ENCODE measurements around the gene QRICH2.
A peak's percentile ranks its signal among the peaks of the same experiment; 100 is the strongest.
"Not testable (repeated sequence)": the region's sequence is repeated elsewhere in the genome, so short reads cannot be mapped to it uniquely, and the experiment has no call there.

QRICH2 gene

DNA sequence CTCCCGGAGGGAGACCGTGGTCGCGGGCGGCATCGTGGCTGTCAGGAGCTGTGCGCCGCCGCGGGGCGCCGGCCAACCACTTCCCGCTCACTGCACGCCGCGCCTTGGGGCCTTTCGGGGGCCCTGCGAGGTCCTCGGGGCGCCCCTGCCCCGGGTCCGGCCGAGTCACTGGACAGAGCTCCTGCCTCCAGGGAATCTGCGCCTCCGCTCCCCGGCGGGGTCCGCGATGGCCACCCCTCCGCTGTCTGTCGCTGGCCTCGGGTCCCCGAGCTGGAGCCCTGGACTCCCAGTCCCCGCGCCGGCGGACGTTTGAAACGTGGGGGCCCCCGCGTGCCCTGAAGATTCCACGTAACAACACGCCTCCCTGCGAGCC is at the start of gene QRICH2:
QRICH2 (minus strand) TSS at position 311 of the 373 bp plus-strand sequence; CDS start at position 33, 278 bp downstream.
- DNase-seq: no peak

GRCh38 chr17:76357597-76358158 is 49.6 kb upstream of the QRICH2 start:
- no peak for DNase-seq

DNA sequence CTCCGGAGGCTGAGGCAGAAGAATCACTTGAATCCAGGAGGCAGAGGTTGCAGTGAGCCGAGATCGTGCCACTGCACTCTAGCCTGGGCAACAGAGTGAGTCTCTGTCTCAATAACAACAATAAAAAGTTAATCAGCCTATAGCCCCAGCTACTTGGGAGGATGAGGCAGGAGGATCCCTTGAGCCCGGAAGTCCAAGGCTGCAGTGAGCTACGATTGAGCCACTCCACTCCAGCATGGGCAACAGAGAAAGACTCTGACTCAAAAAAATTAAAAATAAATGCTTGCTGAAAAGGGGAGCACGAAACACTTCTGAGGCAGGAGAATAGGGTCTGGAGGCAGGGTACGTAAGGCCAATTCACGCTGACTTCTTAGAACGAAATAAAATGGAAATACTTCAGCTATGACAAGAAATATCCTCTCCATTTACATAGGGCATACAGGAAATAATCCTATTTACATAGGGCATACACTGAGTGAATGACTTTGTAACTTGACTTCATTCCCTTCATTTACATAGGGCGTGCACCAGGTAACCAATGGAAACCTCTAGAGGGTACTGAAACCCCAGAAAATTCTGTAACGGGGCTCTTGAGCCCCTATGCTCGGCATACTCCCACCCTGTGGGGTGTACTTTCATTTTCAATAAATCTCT is 48.9 kb upstream of the QRICH2 start:
- DNase-seq: no peak

DNA sequence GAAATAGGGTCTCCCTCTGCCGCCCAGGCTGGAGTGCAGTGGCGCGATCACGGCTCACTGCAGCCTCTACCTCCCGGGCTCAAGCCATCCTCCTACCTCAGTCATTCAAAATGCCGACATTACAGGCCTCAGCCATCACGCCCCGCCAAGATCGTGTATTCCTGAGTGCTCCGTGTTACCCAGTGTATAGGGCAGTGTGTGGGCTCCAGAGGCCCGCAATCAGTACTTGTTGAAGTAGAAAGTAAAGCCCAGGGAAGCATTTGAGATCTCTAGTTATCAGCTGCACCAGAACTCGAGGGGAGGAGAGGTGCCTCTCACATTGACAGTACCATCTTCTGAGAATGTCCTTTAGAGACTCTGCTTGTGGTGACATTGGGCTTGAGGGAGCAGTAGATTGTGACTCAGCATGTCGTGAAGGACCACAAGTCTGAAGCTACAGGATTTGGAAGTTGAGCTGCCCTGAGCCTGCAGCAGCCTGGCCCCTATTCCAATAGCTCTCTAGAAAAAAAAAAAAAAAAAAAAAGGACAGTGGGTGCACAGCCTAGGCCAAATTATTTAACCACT is 46.8 kb upstream of the QRICH2 start:
- no peak for DNase-seq

DNA sequence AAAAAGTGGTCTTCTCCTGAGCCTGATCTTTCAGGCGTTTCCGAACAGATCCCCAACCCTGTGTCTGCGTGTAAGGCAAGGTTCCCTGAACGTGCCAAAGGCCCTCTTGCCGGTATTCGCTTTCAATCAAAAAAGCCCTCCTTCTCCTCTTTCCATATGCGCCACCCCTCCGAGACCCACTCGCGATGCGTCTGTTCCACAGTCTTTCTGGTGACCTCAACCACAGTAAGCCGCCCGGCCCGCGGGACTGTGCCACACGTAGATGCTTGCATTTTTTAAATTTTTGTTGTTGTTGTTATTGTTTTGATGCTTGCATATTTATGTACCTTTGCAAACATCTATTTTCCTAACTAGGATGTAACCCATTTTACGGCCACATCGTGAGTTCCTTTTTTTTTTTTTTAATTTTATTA is 46.2 kb upstream of the QRICH2 start:
- DNase-seq: no peak

GRCh38 chr17:76353599-76354316 is 45.7 kb upstream of the QRICH2 start, which contains the start of gene PRPSAP1:
PRPSAP1 (minus strand) TSS chr17:76353916; CDS start chr17:76353703, 213 bp downstream.
- peak; percentile 76 for DNase-seq

DNA sequence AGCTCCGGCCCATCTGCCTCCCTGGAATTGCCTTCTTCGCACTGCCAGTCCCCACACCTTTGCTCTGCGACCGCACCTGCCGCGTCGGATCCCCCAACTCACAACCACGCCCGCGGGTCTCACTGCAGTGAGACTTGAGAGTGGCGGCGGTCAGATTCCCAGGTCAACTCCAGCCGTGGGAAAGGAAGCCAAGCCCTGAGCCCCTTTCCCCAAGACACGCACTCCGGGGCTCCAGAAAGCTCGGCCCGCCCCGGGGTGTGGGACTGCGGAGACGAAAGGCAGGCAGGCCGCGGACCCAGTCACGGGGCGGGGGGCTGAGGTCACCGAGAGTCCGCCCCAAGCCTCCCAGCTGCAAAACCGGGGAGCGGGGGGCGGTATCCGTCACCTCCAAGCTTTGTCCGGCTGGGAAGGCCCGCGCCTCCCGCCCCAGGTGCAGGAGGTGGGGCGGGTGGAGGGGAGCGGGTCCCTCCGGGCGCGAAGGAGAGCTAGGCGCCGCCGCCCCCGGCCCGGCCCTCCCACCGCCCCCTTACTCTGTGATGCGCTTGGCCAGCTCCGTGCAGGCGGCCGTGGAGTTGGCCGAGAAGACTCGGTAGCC is 45.0 kb upstream of the QRICH2 start:
- DNase-seq: peak; percentile 6

GRCh38 chr17:76351526-76352071 is 43.5 kb upstream of the QRICH2 start:
- DNase-seq: no peak

DNA sequence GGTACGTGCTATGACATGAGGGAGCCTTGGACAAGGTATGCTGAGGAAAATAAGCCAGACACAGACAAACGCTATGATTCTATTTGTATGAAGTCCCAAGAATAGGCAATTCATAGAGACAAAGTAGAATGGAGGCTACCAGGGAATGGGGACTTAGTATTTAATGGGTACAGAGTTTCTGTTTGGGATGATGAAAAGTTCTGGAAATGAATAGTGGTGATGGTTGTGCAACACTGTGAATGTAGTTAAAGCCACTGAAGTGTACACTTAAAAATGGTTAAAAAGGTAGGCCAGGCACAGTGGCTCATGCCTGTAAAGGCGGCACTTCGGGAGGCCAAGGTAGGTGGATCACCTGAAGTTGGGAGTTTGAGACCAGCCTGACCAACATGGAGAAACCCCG is 42.4 kb upstream of the QRICH2 start:
- DNase-seq: no peak

DNA sequence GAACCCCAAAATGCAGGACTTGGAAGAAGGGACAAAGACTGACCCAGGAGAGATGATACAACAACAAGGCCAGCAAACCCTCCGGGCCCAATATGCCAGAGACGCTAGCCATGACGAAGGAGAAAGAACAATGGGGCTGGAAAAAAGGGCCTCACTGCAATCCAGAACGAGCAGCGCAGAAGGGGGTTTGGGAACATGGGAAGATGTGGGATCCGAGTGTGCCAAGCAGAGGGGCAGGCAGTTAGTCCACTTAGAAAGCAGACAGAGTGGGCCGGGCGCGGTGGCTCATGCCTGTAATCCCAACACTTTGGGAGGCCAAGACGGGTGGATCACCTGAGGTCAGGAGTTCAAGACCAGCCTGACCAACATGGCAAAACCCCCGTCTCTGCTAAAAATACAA is 38.9 kb upstream of the QRICH2 start:
- DNase-seq: not testable (repeated sequence)

DNA sequence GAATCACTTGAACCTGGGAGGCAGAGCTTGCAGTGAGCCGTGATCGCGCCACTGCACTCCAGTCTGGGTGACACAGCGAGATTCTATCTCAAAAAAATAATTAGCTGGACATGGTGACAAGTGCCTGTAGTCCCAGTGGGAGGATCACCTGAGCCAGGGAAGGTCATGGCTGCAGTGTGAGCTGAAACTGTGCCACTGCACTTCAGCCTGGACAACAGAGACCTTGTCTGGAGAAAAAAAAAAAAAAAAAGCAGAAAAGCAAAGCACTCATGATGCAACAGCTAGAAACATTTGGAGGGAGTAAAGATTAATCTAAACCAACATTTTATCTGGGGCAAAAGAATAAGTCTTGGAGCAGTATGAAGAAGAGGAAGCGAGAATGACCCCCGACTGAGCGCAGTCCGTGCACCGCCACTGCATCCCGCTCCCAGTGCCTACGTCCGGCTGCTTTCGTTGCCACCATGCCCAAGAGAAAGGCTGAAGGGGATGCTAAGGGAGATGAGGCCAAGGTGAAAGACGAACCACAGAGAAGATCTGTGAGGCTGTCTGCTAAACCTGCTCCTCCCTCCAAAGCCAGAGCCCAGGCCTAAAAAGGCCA is 37.4 kb upstream of the QRICH2 start:
- no peak for DNase-seq

- DNase-seq: no peak
Observed at GRCh38 chr17:76343106-76343505, 35.0 kb upstream of the QRICH2 start.

- DNase-seq: no peak
Observed at GRCh38 chr17:76341301-76341700, 33.2 kb upstream of the QRICH2 start.

- no peak for DNase-seq
Observed at GRCh38 chr17:76337413-76337777, 29.3 kb upstream of the QRICH2 start.

DNA sequence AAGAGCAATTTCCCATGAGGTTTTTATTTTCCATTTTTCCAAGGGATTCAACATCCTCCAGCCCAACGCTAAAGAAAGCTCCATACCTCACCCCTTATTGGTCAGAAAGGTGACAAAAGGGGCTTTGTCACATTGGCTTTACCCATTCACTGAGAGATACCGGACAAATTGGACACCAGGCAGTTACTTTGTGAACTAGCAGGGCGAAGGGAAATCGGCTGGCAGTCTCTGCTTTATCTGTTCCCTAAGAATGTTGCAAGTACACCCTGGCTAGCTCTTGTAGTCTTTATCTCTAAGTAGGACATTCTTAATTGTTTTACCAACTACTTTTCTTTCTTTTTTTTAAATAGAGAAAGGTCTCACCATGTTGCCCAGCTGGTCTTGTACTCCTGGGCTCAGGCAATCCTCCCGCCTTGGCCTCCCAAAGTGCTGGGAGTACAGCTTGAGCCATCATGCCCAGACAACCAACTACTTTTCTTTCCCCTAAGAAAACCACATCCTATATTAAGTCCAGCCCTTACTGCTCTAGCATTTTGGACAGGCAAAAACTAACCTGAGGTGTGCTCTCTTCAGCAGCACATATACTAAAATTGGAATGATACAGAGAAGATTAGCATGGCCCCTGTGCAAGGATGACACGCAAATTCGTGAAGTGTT is 28.8 kb upstream of the QRICH2 start:
- no peak for DNase-seq

GRCh38 chr17:76335716-76336381 is 27.8 kb upstream of the QRICH2 start:
- no peak for DNase-seq

GRCh38 chr17:76333673-76334505 is 25.8 kb upstream of the QRICH2 start:
- DNase-seq: no peak

GRCh38 chr17:76331083-76331482 is 23.0 kb upstream of the QRICH2 start:
- no peak for DNase-seq

DNA sequence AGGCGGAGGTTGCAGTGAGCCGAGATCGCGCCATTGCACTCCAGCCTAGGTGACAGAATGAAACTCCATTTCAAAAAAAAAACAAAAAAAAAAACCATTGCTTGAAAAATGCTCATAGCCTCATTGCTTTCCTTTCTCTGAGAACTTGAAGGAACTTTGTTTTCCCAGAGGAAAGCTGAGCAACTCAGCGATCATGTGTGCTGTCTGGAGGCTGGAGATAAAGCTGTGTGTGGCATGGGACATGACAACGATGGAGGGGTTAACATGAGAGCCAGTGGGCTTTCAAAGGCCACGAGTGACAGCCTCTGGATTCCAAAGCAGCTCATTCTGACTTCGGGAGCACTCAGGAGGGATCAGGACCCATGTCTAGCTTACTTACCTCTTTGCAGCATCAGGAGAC is 21.6 kb upstream of the QRICH2 start:
- DNase-seq: no peak

- no peak for DNase-seq
Observed at GRCh38 chr17:76327696-76328095, 19.6 kb upstream of the QRICH2 start.

- no peak for DNase-seq
Observed at GRCh38 chr17:76326306-76326705, 18.2 kb upstream of the QRICH2 start.

All from stimulated activated CD4-positive, alpha-beta T cell treated with anti-CD3 and anti-CD28 coated beads, Interleukin-12 subunit alpha, Interleukin-12 subunit beta, amount 100 ng/mL, for 4 hours (primary cell).